NCI-H524 treated with DMSO at 0.1 percent for 48 hours (cell line): ENCODE measurements around the gene SLC24A3.

Experiments used
- DNase-seq: peaks from one replicate; lab custom pipeline; 2025; lab: John Stamatoyannopoulos, UW

The SLC24A3 gene

DNA sequence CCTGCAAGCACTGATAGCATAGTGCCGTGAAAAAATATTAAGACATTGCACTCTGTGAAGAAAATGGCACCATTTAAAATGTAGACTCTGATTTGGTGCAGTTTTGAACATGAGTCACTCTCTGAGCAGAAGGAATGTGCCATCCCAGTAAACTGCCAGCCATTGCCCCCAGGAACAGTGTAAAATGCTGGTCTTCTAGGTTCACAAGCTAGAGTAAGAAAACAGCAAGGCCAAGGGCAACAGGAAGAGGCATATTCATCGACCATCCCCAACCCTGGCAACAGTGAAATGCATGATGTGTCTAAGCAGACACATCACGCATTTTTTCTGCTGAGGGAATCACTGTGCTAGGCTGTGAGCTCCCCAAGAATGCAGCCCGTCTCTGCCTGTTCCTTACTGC is 382.5 kb downstream of the SLC24A3 start:
- no peak for DNase-seq

GRCh38 chr20:19598117-19598850 is 385.8 kb downstream of the SLC24A3 start:
- no peak for DNase-seq

DNA sequence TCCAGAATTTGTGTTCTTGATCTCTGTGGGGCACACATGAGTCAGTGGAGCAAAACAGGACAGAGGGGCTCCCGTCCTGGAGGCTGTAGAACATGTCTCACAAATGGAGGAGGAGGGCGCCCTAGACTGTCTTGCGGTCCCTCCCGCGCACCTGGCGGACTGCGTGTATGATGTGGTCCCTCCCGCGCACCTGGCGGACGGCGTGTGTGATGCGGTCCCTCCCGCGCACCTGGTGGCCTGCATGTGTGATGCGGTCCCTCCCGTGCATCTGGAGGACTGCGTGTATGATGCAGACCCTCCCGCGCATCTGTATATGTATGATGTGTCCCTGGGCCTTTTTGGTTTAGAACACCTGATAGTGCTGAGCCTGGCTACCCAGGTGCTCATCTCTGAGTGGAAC is 386.8 kb downstream of the SLC24A3 start:
- no peak for DNase-seq

DNA sequence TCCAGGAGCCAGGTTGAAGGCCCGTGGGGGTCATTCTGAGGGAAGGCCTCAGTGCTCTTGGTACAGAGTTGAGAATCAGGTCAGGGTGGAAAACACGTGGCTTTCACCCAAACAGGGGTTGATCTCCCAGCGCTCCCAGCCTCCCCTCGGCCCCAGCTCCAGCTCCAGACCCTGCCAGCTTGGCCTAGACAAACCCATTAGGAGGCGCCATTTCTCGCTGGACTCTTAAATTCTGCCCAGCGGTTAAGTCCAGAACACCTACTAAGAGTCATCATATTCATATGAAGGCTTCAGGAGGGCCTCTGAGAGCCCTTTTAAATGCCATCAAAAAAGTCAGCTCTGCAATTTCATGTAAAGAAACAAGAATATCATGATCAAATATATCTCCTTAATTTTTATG is 387.6 kb downstream of the SLC24A3 start:
- no peak for DNase-seq

DNA sequence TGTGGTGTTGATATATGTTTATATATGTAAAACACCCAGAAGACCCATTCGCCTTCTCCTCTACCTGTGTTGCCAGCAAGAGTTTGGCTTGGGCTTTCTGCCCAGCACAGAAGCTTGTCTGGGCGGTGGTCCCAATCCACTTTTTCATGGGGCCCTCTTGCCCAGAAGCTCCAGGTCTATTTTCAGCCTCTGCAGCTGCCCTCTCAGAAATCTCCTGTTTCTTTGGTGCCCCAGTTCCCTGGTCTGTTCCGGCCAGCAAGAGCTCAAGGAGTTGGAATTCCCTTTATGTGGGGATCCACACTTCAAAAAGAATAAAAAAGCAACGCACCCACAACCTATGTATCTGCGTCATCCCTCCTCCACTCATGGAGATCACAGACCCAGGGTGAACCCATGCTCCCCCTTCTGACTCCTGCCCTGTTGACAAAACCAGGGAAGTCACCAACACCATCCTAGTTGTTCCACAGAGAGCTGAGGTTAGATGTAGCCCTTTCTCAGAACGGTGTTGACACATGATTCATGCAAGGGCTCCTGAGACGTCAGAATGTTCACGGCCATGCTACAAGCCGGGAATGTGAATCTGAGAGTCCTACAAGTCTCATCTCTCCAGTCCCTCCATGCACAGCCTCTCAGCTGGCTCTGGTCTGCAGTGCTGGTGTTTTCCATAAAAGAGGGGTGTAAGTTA is 388.8 kb downstream of the SLC24A3 start:
- DNase-seq, result no peak

DNA sequence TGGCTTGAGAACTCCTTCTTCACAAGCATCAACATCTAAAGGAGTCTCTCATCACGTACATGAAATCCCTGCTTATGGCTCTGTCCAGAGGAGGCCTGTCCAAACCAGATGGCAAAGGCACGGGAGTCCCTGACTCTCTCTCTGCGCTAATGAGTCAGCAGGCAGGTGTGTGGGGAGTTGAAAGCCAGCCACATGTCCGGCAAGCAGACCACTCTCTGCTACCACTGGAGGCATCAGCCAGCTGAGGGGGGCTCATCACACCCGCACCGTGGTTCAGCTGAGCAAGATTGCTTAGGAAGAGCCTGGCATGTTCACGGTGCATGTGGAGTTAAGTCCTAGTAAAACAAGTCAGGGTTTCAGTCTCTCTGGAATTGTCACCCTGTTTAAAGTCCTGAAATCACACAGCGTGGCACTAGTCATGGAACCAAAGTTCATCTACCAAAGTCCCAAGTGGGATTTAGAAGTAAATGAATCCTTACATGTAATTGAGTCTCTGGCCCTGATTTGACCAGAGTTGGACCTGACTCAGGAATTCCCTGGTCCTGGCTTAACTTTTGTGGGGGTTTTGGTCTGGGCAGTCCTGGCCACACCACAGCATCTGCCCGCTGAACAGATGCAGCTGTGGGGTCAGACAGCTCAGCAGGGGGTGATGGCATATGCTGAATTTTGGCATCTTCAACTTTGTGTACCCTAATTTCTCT is 390.4 kb downstream of the SLC24A3 start:
- peak; percentile 40 for DNase-seq

DNA sequence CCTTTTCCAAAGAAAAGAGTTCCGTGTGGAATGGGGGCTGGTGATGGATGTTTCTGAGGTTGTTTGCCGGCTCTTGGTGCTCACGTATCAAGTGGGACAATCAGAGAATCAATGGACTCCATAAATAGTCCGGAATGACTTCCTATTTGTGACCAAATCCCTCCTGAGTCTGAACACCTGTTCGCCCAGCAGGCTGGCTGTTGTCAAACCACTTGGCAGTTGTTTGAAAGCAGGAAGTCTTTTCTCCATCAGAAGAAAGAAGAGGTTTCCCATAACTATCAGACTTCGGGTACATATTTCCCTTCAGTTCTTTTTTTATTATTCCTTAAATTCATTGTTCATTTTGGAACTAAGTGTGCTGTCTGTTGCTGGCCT is 390.9 kb downstream of the SLC24A3 start:
- DNase-seq, result peak; percentile 31

- DNase-seq, result no peak
Observed at GRCh38 chr20:19605786-19606485, 393.5 kb downstream of the SLC24A3 start.

DNA sequence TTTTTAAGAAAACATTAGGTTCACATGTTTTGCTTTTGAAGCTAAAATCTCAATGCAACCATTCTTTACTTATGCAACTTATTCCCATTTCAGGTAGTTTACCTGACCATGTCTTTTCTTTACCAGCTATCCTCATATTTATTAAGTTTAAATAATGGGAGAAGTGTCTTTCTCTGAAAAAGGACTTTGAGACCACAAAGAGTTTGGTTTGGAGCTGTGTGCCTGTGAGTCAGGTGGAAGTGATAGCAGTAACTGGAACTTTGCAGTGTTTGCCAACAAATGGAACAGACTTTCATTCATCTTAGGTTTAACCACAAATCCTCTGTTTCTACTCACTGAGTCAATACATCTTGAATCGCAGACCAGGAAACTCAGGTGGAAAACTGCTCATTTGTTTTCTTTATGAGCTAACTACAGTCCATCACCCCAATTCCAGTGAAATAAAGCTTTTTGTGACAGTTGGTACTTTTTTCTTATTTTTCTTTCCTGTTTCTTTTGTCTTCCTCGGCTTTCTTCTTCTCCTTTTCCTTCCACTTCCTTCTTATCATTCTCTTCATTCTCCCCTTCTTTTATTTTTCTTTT is 397.3 kb downstream of the SLC24A3 start:
- no peak for DNase-seq

GRCh38 chr20:19615629-19616028 is 403.2 kb downstream of the SLC24A3 start:
- DNase-seq, result no peak

DNA sequence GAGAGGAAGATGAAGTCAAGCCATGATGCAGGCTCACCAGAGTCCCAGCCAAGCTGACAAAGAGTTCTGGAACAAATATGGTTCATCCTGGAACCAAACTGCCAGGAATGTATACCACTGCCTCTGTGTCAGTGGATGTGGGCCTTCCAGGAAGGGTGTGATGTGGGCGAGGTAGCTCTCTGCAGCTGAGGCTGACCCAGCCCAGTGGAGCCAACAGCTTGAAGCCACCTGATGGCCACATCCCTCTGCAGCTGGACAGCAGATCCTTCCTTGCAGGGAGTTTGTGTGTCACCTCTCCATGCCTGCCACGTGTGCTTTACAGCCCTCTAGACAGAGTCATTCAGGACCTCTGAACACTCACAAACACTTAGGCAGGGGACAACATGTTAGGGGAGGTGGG is 403.6 kb downstream of the SLC24A3 start:
- DNase-seq, result no peak

DNA sequence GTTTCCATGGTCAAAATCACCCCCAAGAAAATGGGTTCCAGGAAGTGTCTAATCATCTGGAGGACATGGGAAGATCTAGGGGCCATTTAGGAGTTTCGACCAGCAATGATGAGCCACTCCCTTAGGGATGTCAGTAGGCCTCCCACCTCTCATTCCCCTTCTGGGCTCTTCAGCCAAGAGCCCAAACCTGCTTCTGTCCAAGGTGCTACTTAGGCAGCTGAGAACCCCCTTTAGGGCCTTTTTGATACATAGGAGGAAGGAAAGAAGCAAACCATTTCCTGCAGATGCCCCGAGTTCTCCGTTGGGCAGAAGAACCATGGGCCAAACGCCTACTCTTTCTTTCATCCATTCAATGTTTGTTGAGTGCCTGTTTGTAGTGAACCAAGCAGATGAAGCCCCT is 404.2 kb downstream of the SLC24A3 start:
- DNase-seq, result no peak

DNA sequence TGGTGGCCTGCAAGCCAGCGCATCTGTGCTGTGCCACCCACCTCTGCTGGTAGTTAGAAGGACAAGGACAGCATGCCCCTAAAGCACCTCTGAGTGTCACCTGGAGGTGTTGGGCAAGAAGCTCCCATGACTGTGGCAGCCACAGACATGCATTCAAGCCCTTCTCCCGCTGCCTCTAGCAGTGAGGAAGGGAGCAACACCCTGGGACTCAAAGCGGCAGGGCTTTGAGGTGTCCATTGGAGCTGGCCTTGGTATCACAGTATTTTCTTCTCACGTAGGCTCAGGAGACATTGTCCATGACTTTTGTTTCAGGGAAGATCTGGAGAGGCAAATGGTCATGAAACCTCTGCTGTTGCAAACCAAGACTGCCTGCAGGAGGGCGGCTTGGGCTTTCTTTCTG is 404.8 kb downstream of the SLC24A3 start:
- DNase-seq, result no peak

- no peak for DNase-seq
Observed at GRCh38 chr20:19618711-19619110, 406.3 kb downstream of the SLC24A3 start.

- DNase-seq, result no peak
Observed at GRCh38 chr20:19619904-19620430, 407.5 kb downstream of the SLC24A3 start.

- DNase-seq, result no peak
Observed at GRCh38 chr20:19620446-19620845, 408.0 kb downstream of the SLC24A3 start.

DNA sequence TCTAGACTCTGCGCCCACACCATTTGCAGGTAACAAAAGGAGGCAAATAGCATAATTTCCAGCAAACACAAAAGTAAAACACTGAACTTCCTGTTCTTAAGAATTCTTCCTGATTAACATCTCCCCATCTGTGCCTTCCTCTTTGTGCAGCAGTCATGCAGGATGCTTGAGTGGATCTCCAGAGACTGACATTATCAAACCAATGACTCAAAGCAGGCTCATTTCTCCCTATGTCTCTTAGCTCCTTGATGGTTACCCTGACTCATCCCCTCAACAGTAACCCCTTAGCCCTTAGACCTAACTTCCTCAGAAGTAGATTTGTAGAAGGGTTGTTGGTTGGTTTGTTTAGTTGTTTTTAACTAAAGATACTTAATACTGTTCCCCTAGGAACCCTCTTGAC is 408.6 kb downstream of the SLC24A3 start:
- no peak for DNase-seq

DNA sequence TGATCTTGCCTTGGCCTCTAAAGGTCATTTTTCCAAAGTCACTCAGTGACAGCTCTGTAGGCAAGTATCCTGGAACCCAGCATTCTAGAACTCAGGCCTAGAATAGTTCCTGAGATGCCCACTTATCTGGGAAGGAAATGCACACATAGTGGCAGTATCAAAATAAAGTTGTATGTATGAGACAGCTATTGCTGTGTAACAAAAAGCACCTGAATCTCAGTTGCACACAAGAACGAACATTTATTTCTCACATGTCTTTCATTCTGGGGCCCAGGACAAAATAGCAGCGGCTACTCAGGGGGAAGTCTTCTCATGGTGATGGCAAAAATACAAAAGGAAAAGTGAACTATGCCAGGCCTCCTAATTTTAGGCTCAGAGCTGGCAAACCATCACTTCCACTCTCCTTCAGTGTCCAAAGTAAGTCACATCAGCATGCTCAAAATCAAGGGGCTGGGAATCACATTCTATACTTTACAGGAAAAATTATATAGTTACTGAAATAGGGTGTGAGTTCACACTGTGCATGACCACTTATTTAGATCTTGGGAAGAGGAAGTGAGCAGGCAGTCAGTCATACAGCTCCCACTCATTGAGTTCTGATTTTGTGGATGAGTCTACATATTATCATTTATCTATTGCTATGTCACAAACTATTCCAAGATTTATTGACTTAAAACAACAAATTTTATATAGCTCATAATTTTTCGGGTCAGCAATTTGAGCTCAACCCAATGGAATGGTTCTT is 412.0 kb downstream of the SLC24A3 start:
- no peak for DNase-seq

- DNase-seq, result no peak
Observed at GRCh38 chr20:19625426-19625825, 413.0 kb downstream of the SLC24A3 start.

- DNase-seq, result no peak
Observed at GRCh38 chr20:19626896-19627295, 414.5 kb downstream of the SLC24A3 start.

- DNase-seq, result peak; percentile 59
Observed at GRCh38 chr20:19628570-19629134, 416.2 kb downstream of the SLC24A3 start.
